Activated naive CD8-positive, alpha-beta T cell (primary cell): ENCODE measurements around the gene IGSF5.
"Not testable (repeated sequence)": the region's sequence is repeated elsewhere in the genome, so short reads cannot be mapped to it uniquely, and the experiment has no call there.

Source experiments
- H3K27ac Mint-ChIP-seq: one replicate; pipeline ENCODE4 v1.8.0; 2021; ENCODE audit warnings: mixed read lengths
- H3K27me3 Mint-ChIP-seq: one replicate; pipeline ENCODE4 v1.8.0; 2021; ENCODE audit warnings: mixed read lengths
- H3K36me3 Mint-ChIP-seq: one replicate; pipeline ENCODE4 v1.8.0; 2021; ENCODE audit warnings: mixed read lengths
- H3K4me1 Mint-ChIP-seq: one replicate; pipeline ENCODE4 v1.8.0; 2021; ENCODE audit warnings: low read depth, mixed read lengths
- H3K4me3 Mint-ChIP-seq: one replicate; pipeline ENCODE4 v1.8.0; 2021; ENCODE audit warnings: mild to moderate bottlenecking, mixed read lengths
- H3K9me3 Mint-ChIP-seq: one replicate; pipeline ENCODE4 v1.8.0; 2021; ENCODE audit warnings: low read depth, mixed read lengths

The IGSF5 gene

GRCh38 chr21:39744883-39745282, at the start of gene IGSF5:
TSS of gene IGSF5 (plus strand) at chr21:39745183. CDS start at chr21:39745510, 327 bp downstream.
- H3K36me3 Mint-ChIP-seq, H3K27ac Mint-ChIP-seq, H3K27me3 Mint-ChIP-seq, H3K4me3 Mint-ChIP-seq, H3K4me1 Mint-ChIP-seq, H3K9me3 Mint-ChIP-seq: not testable (repeated sequence)

DNA sequence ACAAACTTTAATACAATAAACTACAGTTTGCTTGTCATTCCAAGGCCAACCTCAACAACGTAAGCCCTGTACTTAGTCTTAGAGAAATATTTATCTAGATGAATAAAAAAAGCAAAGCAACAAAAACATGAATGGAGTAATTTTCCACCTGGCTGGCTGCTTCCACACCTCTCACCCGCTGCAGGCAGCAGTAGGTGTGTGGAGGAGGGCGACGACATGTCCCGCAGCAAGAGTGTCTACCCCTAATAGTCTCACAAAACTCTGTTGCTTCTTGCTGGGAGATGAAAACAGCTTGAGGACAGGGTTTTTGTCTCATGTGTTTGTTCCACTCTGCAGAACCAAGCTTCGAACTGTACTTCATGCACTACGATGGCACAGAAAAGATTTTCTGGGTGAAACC, 48.8 kb upstream of the IGSF5 start:
- no peak overlapping the region for H3K27ac Mint-ChIP-seq
- no peaks in the 10 kb centered on the region for H3K36me3 Mint-ChIP-seq
- H3K9me3 Mint-ChIP-seq: no peaks in the 10 kb centered on the region
- H3K4me1 Mint-ChIP-seq: no peaks in the 10 kb centered on the region
- H3K27me3 Mint-ChIP-seq: peaks cover 13% of the 10 kb centered on the region
- H3K4me3 Mint-ChIP-seq: no peak overlapping the region

DNA sequence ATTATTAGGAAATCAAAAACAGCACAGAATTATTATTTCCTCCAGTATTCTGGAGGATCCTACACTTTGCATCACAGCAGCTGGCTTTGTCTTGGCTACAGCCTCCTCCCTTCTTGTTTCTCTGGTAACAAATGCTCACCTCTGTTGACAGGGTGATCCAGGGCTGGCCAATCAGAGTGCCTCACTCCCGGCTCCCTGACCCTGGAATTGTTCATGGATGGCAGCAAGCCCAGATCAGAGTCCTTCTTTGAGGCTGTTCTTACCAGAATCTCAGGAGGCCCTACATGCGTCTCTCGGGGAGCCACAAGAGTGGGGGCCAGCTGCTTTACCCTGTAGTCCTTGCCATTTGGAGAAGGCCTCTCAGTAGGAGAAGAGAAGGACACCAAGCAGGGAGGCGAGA, 48.4 kb upstream of the IGSF5 start:
- H3K27ac Mint-ChIP-seq: no peak overlapping the region
- H3K4me3 Mint-ChIP-seq: no peak overlapping the region
- no peaks in the 10 kb centered on the region for H3K9me3 Mint-ChIP-seq
- peaks cover 13% of the 10 kb centered on the region for H3K27me3 Mint-ChIP-seq
- H3K4me1 Mint-ChIP-seq: no peaks in the 10 kb centered on the region
- H3K36me3 Mint-ChIP-seq: no peaks in the 10 kb centered on the region

DNA sequence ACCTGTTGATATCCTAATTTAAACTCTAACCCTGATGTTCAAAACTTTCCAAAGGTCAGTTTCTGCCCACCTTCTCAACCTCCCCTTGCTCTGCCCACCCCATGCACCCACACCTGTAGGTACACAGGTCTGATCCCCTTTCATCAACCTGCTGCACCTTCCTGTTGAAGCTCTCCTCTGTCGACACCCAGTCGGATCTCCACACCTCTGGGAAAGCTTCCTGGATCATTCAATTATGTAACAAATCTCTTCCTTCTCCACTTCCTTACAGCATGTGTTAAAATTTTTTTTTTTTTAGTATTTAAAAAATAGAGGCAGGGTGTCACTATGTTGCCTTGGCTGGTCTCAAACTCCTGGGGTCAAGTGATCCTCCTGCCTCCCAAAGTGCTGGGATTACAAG, 44.7 kb upstream of the IGSF5 start:
- Mint-ChIP-seq H3K4me1 (no peaks in the 10 kb centered on the region), H3K27me3 (peaks cover 7% of the 10 kb centered on the region), H3K4me3 (no peak overlapping the region), H3K36me3 (peaks cover 2% of the 10 kb centered on the region), H3K27ac (no peak overlapping the region), H3K9me3 (peaks cover 12% of the 10 kb centered on the region)

GRCh38 chr21:39703578-39703977, 41.4 kb upstream of the IGSF5 start:
- Mint-ChIP-seq H3K27me3 (peaks cover 3% of the 10 kb centered on the region), H3K4me3 (no peak overlapping the region), H3K36me3 (peaks cover 2% of the 10 kb centered on the region), H3K9me3 (peaks cover 12% of the 10 kb centered on the region), H3K4me1 (no peaks in the 10 kb centered on the region), H3K27ac (no peak overlapping the region)

DNA sequence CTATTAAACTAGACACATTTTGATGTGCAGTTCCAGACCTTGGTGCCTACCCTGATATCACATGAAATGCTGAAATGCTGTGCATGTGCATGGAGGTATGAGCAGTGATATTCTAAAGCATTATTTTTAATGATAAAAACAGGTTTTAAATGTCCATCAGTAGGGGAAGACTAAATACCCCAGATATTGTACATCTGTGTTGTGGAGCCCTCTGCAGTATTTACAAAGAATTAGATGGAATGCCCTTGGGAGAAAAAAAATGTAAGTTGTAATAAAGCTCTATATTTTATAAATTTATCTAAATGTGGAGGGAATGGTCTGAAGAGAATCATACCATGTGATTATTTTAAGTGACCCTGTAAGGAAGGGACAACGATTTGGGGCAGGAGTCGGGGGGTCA, 39.1 kb upstream of the IGSF5 start:
- Mint-ChIP-seq H3K36me3 (peaks cover 2% of the 10 kb centered on the region), H3K27me3 (no peaks in the 10 kb centered on the region), H3K4me3 (no peak overlapping the region), H3K9me3 (peaks cover 12% of the 10 kb centered on the region), H3K27ac (no peak overlapping the region), H3K4me1 (no peaks in the 10 kb centered on the region)

GRCh38 chr21:39707316-39707715, 37.7 kb upstream of the IGSF5 start:
- Mint-ChIP-seq H3K9me3 (peaks cover 12% of the 10 kb centered on the region), H3K36me3 (peaks cover 2% of the 10 kb centered on the region)

DNA sequence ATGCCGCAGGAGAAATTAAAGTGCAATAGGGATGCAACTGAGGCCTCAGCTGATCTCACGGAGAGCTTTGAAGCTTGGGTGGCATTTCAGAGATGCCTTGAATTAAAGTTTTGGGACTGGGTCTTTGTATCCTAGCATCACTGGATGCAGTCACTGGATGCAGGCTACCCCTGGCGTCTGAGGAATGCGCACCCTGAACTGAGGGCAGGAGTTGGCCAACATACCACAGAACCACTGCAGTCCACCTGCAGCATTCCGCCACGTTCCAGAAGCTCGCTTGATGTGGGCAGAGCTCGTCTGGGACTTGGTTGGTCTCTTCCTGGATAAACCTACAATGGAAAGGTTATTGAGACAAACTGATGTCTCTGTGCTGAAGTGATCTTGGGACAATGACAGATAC, 34.1 kb upstream of the IGSF5 start:
- H3K4me1 Mint-ChIP-seq: no peaks in the 10 kb centered on the region
- peaks cover 2% of the 10 kb centered on the region for H3K27me3 Mint-ChIP-seq
- H3K4me3 Mint-ChIP-seq: no peak overlapping the region
- H3K27ac Mint-ChIP-seq: no peak overlapping the region
- no peaks in the 10 kb centered on the region for H3K36me3 Mint-ChIP-seq
- no peaks in the 10 kb centered on the region for H3K9me3 Mint-ChIP-seq

More at GRCh38 chr21:39707316-39707715, 37.7 kb upstream of the IGSF5 start:
- no peak overlapping the region for H3K4me3 Mint-ChIP-seq
- H3K4me1 Mint-ChIP-seq: no peaks in the 10 kb centered on the region
- no peaks in the 10 kb centered on the region for H3K27me3 Mint-ChIP-seq
- H3K27ac Mint-ChIP-seq: no peak overlapping the region

- no peak overlapping the region for H3K27ac Mint-ChIP-seq
- H3K9me3 Mint-ChIP-seq: no peaks in the 10 kb centered on the region
- H3K4me1 Mint-ChIP-seq: no peaks in the 10 kb centered on the region
- H3K4me3 Mint-ChIP-seq: no peak overlapping the region
- H3K36me3 Mint-ChIP-seq: no peaks in the 10 kb centered on the region
- peaks cover 5% of the 10 kb centered on the region for H3K27me3 Mint-ChIP-seq
Observed at GRCh38 chr21:39712273-39712672, 32.7 kb upstream of the IGSF5 start.

GRCh38 chr21:39712976-39713375, 32.0 kb upstream of the IGSF5 start:
- H3K4me1 Mint-ChIP-seq: no peaks in the 10 kb centered on the region
- no peaks in the 10 kb centered on the region for H3K36me3 Mint-ChIP-seq
- no peak overlapping the region for H3K27ac Mint-ChIP-seq
- no peaks in the 10 kb centered on the region for H3K9me3 Mint-ChIP-seq
- peaks cover 5% of the 10 kb centered on the region for H3K27me3 Mint-ChIP-seq
- H3K4me3 Mint-ChIP-seq: no peak overlapping the region

- H3K27me3 Mint-ChIP-seq: peaks cover 5% of the 10 kb centered on the region
- H3K4me1 Mint-ChIP-seq: no peaks in the 10 kb centered on the region
- H3K4me3 Mint-ChIP-seq: no peak overlapping the region
- H3K27ac Mint-ChIP-seq: no peak overlapping the region
- no peaks in the 10 kb centered on the region for H3K36me3 Mint-ChIP-seq
- H3K9me3 Mint-ChIP-seq: no peaks in the 10 kb centered on the region
Observed at GRCh38 chr21:39713905-39714304, 31.1 kb upstream of the IGSF5 start.

DNA sequence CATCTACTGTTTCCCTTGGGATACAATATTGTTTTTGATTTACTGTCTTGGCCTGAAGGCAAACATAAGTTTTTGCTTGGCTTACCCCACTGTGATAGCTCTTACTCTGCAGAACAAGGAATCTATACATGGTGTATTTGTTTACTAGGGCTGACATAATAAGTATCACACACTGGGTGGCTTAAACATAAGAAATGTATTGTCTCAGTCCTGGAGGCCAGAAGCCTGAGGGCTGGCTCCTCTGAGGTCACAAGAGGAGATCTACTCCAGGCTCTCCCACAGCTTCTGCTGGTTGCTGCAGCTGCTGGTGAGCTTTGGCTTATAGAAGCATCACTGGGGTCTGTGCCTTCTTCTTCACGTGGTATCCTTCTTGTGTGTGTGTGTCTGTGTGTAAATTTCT, 30.7 kb upstream of the IGSF5 start:
- Mint-ChIP-seq H3K36me3 (no peaks in the 10 kb centered on the region), H3K4me3 (no peak overlapping the region), H3K9me3 (no peaks in the 10 kb centered on the region), H3K27ac (no peak overlapping the region), H3K4me1 (no peaks in the 10 kb centered on the region), H3K27me3 (peaks cover 5% of the 10 kb centered on the region)

GRCh38 chr21:39715804-39716397, 29.1 kb upstream of the IGSF5 start:
- Mint-ChIP-seq H3K36me3 (no peaks in the 10 kb centered on the region), H3K27ac (no peak overlapping the region), H3K4me1 (no peaks in the 10 kb centered on the region), H3K9me3 (no peaks in the 10 kb centered on the region), H3K27me3 (peaks cover 7% of the 10 kb centered on the region), H3K4me3 (no peak overlapping the region)

DNA sequence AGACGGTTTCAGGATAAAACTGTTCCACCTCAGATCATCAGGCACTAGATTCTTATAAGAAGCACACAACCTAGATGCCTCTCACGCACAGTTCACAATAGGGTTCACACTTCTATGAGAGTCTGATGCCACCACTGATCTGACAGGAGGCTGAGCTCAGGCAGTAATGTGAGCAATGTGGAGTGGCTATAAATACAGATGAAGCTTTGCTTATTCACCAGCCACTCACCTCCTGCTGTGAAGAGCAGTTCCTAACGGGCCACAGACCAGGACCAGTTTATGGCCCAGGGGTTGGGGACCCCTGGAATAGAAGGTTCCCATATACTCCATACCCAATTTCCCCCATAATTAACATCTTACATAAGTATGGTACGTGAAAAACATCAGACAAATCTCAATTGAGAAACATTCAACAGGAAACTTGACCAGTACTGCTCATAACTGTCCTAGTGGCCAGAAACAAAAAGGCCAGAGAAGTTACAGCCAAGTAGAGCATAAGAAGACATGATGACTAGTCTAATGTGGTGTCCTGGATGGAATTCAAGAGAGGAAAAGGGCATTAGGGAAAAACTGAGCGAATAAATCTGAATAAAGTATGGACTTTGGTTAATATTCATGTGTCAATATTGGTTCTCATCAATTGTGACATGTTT, 24.7 kb upstream of the IGSF5 start:
- Mint-ChIP-seq H3K4me1 (no peaks in the 10 kb centered on the region), H3K27ac (no peak overlapping the region), H3K4me3 (no peak overlapping the region), H3K36me3 (no peaks in the 10 kb centered on the region), H3K9me3 (no peaks in the 10 kb centered on the region), H3K27me3 (peaks cover 5% of the 10 kb centered on the region)

DNA sequence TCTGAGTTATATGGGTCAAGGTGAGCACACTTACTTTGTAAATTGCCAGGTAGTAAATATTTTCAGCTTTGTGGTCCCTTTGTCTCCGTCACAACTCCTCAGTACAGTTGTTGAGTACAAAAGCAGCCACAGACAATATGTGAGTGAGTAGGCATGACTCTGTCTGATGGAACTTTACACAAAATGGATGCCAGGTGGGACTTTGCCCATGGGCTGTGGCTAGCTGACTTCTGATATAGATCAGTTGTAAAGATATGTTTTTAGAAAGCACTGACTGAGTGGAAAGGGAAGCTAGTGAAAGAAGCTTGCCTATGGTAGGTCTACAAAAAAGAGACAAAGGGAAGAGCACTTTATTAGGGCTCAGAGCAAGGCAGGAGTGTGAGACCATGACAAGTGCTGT, 23.1 kb upstream of the IGSF5 start:
- Mint-ChIP-seq H3K4me3 (no peak overlapping the region), H3K27ac (no peak overlapping the region), H3K4me1 (no peaks in the 10 kb centered on the region), H3K36me3 (no peaks in the 10 kb centered on the region), H3K27me3 (peaks cover 2% of the 10 kb centered on the region), H3K9me3 (no peaks in the 10 kb centered on the region)

DNA sequence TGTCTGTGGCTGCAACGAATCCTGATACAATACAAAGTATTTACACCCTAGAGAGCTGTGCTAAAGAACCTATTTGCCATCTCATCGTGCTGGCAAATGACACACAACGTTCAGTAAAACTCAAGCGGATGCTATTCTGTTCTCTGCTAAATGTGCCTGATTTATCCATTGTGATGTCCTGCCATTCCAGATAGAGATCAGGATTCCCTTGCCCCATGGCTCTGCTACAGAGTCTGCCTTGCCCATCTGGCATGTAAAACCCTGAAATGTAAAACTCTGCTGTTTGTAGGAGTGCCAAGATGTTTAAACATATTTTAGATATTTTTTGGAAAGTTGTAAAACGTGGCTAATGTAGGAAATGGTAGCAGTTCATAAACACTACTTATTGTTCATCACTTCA, 20.0 kb upstream of the IGSF5 start:
- no peaks in the 10 kb centered on the region for H3K4me1 Mint-ChIP-seq
- no peaks in the 10 kb centered on the region for H3K9me3 Mint-ChIP-seq
- H3K4me3 Mint-ChIP-seq: no peak overlapping the region
- H3K36me3 Mint-ChIP-seq: no peaks in the 10 kb centered on the region
- peaks cover 4% of the 10 kb centered on the region for H3K27me3 Mint-ChIP-seq
- no peak overlapping the region for H3K27ac Mint-ChIP-seq
